K562 (cell line): ENCODE results near the gene TAS2R39. TPM values are rescaled to one million over a fixed set of nuclear protein-coding genes. Genes with fewer than 3 reads are reported as not detected.

ENCODE experiments used
- ATAC-seq: fragments of 200-7000 bp; cut with Tn5 transposase; 3 replicates; pipeline ENCODE4 v1.9.1; 2020; ENCODE audit warnings: moderate library complexity
- BruUV-seq: library from RNA; stranded (reverse); fragments of 400-500 nt; replicated peaks from 2 replicates; lab custom pipeline; 2021; lab: Mats Ljungman, UMichigan
- CTCF ChIA-PET: fragments of 300-600 bp; formaldehyde crosslinking; extraction: SDS; loops from one replicate; lab custom pipeline; 2021; ENCODE audit warnings: low intra/inter-chr PET ratio; lab: Yijun Ruan, JAX
- POLR2A ChIA-PET: fragments of 300-600, 350-650 bp; sonication (Branson Sonifier 250); formaldehyde crosslinking; extraction: SDS; loops from one replicate; lab custom pipeline; 2021; ENCODE audit warnings: antibody characterized with exemption, inconsistent platforms; lab: Yijun Ruan, JAX
- DNase-seq, 4 experiments: peaks; one replicate each; pipeline versions ENCODE4 v3.0.0 to v3.0.0-alpha.2; 2011 to 2018; ENCODE audit warnings: low spot score in 3 of 4, mixed read lengths in 3 of 4; ENCODE audit errors: extremely low read depth in 1 of 4
- FAIRE-seq: peaks from 2 replicates; lab custom pipeline; 2011; peaks lifted over from hg19 to GRCh38; lab: Jason Lieb, UNC
- H2AFZ ChIP-seq: 2 replicates; pipeline ENCODE4 v1.6.0; 2011; ENCODE audit warnings: low read depth, low read length, control low read depth, inconsistent platforms
- H3K27ac ChIP-seq: fragments of 200-600 bp; 3 replicates; pipeline ENCODE4 v1.8.0; 2011; ENCODE audit warnings: low read depth, mild to moderate bottlenecking, control low read depth, inconsistent platforms, low read length, moderate library complexity, mixed read lengths; ENCODE audit errors: extremely low read depth
- H3K27me3 ChIP-seq, 2 experiments: fragments of 300-600 bp in 1 of 2; 2 replicates in 1 of 2; 3 replicates in 1 of 2; pipeline versions ENCODE4 v1.6.0 to v1.8.0; 2011; ENCODE audit warnings: inconsistent platforms in 2 of 2, low read length in 2 of 2, mild to moderate bottlenecking in 1 of 2, mixed read lengths in 1 of 2, moderate library complexity in 1 of 2; ENCODE audit not compliant: control insufficient read depth in 2 of 2, insufficient read depth in 2 of 2
- H3K36me3 ChIP-seq: fragments of 300-600 bp; 3 replicates; pipeline ENCODE4 v1.8.0; 2011; ENCODE audit warnings: mild to moderate bottlenecking, low read length, inconsistent platforms; ENCODE audit not compliant: control insufficient read depth, insufficient read depth
- H3K4me1 ChIP-seq, 2 experiments: fragments of 200-600 bp in 1 of 2; replicated peaks in 1 of 2; 2 replicates in 1 of 2; 3 replicates in 1 of 2; pipeline versions ENCODE4 v1.5.1 to v1.8.0; 2011; ENCODE audit warnings: inconsistent platforms in 2 of 2, low read length in 2 of 2, mild to moderate bottlenecking in 1 of 2, mixed read lengths in 1 of 2, moderate library complexity in 1 of 2; ENCODE audit not compliant: control insufficient read depth in 2 of 2, insufficient read depth in 2 of 2
- H3K4me2 ChIP-seq: 2 replicates; pipeline ENCODE4 v1.6.1; 2011; ENCODE audit warnings: low read length, control low read depth, inconsistent platforms, mixed read lengths; ENCODE audit not compliant: insufficient read depth
- H3K4me3 ChIP-seq: fragments of 200-600 bp; sonication (generic), shearing (Covaris generic); 2 replicates; pipeline ENCODE4 v1.5.1; 2016; ENCODE audit warnings: control low read depth, inconsistent platforms
- H3K79me2 ChIP-seq: fragments of 200-600 bp; 3 replicates; pipeline ENCODE4 v1.8.0; 2011; ENCODE audit warnings: low read length, inconsistent platforms; ENCODE audit not compliant: control insufficient read depth, insufficient read depth
- H3K9ac ChIP-seq, 2 experiments: 2 replicates each; pipeline versions ENCODE4 v1.6.0 to v1.6.1; 2011; ENCODE audit warnings: low read depth in 2 of 2, low read length in 2 of 2, control low read depth in 1 of 2, inconsistent platforms in 1 of 2, mild to moderate bottlenecking in 1 of 2, mixed read lengths in 1 of 2; ENCODE audit not compliant: insufficient read depth in 1 of 2
- H3K9me1 ChIP-seq: one replicate; pipeline ENCODE4 v1.6.0; 2011; ENCODE audit warnings: inconsistent platforms, mild to moderate bottlenecking, low read length, moderate library complexity; ENCODE audit not compliant: control insufficient read depth, insufficient read depth
- H3K9me3 ChIP-seq: replicated peaks from 2 replicates; pipeline ENCODE4 v1.5.1; 2011; ENCODE audit warnings: low read depth, low read length, inconsistent platforms; ENCODE audit not compliant: control insufficient read depth, insufficient read depth
- H4K20me1 ChIP-seq: replicated peaks from 2 replicates; pipeline ENCODE4 v1.6.1; 2011; ENCODE audit warnings: low read length, inconsistent platforms, mixed read lengths; ENCODE audit not compliant: control insufficient read depth, insufficient read depth
- ARID2 ChIP-seq: fragments of 450-650 bp; IDR thresholded peaks from 2 replicates; pipeline ENCODE4 v1.6.1; 2017; ENCODE audit warnings: antibody characterized with exemption, mild to moderate bottlenecking
- BRD9 ChIP-seq: fragments of 450-650 bp; IDR thresholded peaks from 2 replicates; pipeline ENCODE4 v1.6.1; 2018; ENCODE audit warnings: low read depth; ENCODE audit not compliant: partially characterized antibody
- LEF1 ChIP-seq: fragments of 450-650 bp; IDR thresholded peaks from 2 replicates; pipeline ENCODE4 v1.6.1; 2016; ENCODE audit warnings: mild to moderate bottlenecking
- SMAD2 ChIP-seq: fragments of 150-350 bp; IDR thresholded peaks from 2 replicates; pipeline ENCODE4 v1.6.1; 2014; ENCODE audit warnings: low read depth, mild to moderate bottlenecking, low read length
- ZFP1 ChIP-seq: fragments of 450-650 bp; formaldehyde crosslinking; IDR thresholded peaks from 2 replicates; pipeline ENCODE4 v1.4.0; 2020; ENCODE audit warnings: mild to moderate bottlenecking, mixed read lengths
- ZNF12 ChIP-seq: sonication (generic); formaldehyde crosslinking; IDR thresholded peaks from 2 replicates; pipeline ENCODE4 v1.4.0; 2020; ENCODE audit warnings: mild to moderate bottlenecking, missing genetic modification reagents
- WGBS: fragments of 100-300 bp; shearing (Covaris generic); methylation state at CpG from one replicate; pipeline ENCODE4 v1.1.6; 2016; ENCODE audit warnings: low coverage, mixed read lengths; ENCODE audit not compliant: insufficient coverage; ENCODE audit errors: missing lambda C conversion rate; 5-methylcytosine and 5-hydroxymethylcytosine counted together
- in situ Hi-C: fragments of 300-500 bp; cut with MboI; formaldehyde crosslinking; loops from 4 replicates; pipeline ENCODE4 v1.15.0; 2018; ENCODE audit warnings: inconsistent platforms, mixed read lengths
- intact Hi-C: fragments of 100-400 bp; cut with micrococcal nuclease; formaldehyde crosslinking; loops from 2 replicates; pipeline ENCODE4 v1.14.2; 2022
- polyA plus RNA-seq, 8 experiments: library from polyadenylated mRNA; depleted of rRNA in 4 of 8; stranded (reverse) in 5 of 8; unstranded in 3 of 8; fragments of >200 nt; fragmentation: Nextera tagmentation in 2 of 8; fragmentation: Illumina TruSeq in 1 of 8; extraction: Ambion mirVana in 2 of 8; extraction: Trizol in 1 of 8; gene quantifications; 2 replicates each; pipeline versions ENCODE4 v1.2.1 to v1.2.3, GENCODE V29; 2011 to 2014; ENCODE audit warnings: inconsistent platforms in 1 of 8, missing spikeins in 1 of 8
- total RNA-seq, 7 experiments: library from RNA; depleted of rRNA in 6 of 7; stranded (reverse); fragments of >200 nt in 6 of 7; fragmentation: Illumina TruSeq in 2 of 7; extraction: Trizol in 2 of 7; gene quantifications; 2 replicates each; pipeline versions ENCODE4 v1.2.1 to v1.2.3, GENCODE V29; 2011 to 2021; ENCODE audit warnings: low replicate concordance in 1 of 7
- TF ChIP-seq, protein P1 (sequence below): fragments of 450-650 bp; formaldehyde crosslinking; conservative IDR thresholded peaks from 2 replicates; pipeline ENCODE4 v1.4.0; 2022; ENCODE audit warnings: mild to moderate bottlenecking, missing genetic modification characterization

The TAS2R39 gene
- total and polyA plus RNA-seq, 9 of the 15 experiments (the other 6 are each of a cell fraction or from before 2014, with no cell fraction given) = not detected

DNA sequence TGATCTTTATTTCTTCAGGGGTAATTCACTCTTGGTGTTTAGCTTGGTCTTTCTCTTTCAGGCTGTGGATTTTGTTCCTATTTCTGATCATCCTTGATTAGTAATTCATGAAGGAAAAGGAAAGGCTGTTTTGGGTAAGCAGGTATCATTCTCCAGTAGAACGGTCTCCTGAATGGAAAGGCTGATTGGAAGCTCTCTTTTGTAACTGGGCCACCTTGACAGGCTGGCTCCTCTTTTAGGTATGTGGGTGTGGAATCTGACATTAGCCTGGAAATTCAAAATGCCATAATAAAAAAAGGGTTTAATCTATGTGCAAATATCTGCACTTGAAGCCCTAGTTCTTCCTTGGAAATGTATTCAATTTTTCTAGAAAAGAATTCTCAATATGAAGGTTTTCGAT is 18.9 kb downstream of the TAS2R39 start:
- DNase-seq (no peak), FAIRE-seq (no peak), ATAC-seq (no peak)
- Histone ChIP-seq H3K9ac (no peak overlapping the region), H3K4me3 (no peak overlapping the region), H3K9me1 (no peaks in the 10 kb centered on the region), H3K4me1 (no peaks in the 10 kb centered on the region), H3K27me3 (peaks cover 3 to 5% of the 10 kb centered on the region in 2 experiments; a peak in 1 of 5 replicates), H4K20me1 (no peaks in the 10 kb centered on the region), H3K79me2 (no peaks in the 10 kb centered on the region), H3K4me2 (no peak overlapping the region), H3K9me3 (no peaks in the 10 kb centered on the region), H3K27ac (no peak overlapping the region), H2AFZ (no peak overlapping the region), H3K36me3 (no peaks in the 10 kb centered on the region)
- 0% methylated on average over 2 of the region's 2 CpGs for WGBS
- POLR2A ChIA-PET = interaction anchor here (0.5 to 0.6 kb wide), 2 partner anchors 818 to 882 kb away, joined by 3 read pairs; no protein-coding TSS in a partner anchor
- CTCF ChIA-PET = interaction anchor here (1.1 kb wide), 1 partner anchor 13 kb away, joined by 3 read pairs; no protein-coding TSS in a partner anchor
- intact Hi-C loops (no loop called here), in situ Hi-C loops (no loop called here)
- BruUV-seq = no TSS peak
- TF ChIP-seq BRD9 = no peak
- no peak for TF ChIP-seq SMAD2
- TF ChIP-seq LEF1 = no peak
- TF ChIP-seq, protein P1, sequence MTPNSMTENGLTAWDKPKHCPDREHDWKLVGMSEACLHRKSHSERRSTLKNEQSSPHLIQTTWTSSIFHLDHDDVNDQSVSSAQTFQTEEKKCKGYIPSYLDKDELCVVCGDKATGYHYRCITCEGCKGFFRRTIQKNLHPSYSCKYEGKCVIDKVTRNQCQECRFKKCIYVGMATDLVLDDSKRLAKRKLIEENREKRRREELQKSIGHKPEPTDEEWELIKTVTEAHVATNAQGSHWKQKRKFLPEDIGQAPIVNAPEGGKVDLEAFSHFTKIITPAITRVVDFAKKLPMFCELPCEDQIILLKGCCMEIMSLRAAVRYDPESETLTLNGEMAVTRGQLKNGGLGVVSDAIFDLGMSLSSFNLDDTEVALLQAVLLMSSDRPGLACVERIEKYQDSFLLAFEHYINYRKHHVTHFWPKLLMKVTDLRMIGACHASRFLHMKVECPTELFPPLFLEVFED = no peak
- no peak for TF ChIP-seq ZFP1 (CRISPR knock-in tag)
- no peak for TF ChIP-seq ZNF12 (CRISPR knock-in tag)
- TF ChIP-seq ARID2 = no peak
